GM18873 (cell line): ENCODE measurements around the gene APLP2.
"Not testable (repeated sequence)": the region's sequence is repeated elsewhere in the genome, so short reads cannot be mapped to it uniquely, and the experiment has no call there.

Experiments used
- ATAC-seq: cut with Tn5 transposase; IDR thresholded peaks from one replicate; pipeline ENCODE4 v1.9.1; 2021; ENCODE audit warnings: mild to moderate bottlenecking, moderate library complexity, moderate number of reproducible peaks; ENCODE audit not compliant: unreplicated experiment, low FRiP score

Gene APLP2

DNA sequence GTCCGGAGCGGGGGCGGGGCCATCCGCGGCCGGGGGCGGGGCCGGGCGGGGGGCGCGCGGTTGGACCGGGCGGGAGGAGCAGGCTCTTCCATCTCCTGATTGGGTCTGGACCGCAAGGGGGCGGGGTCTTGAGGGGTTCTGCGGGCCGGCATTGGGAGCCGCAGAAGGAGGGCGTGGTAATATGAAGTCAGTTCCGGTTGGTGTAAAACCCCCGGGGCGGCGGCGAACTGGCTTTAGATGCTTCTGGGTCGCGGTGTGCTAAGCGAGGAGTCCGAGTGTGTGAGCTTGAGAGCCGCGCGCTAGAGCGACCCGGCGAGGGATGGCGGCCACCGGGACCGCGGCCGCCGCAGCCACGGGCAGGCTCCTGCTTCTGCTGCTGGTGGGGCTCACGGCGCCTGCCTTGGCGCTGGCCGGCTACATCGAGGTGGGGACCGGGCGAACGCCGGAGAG is at the start of gene APLP2:
Gene APLP2 (plus strand): TSS at position 236 of the 450 bp plus-strand sequence. CDS start 84 bp downstream, at position 320.
- peak; percentile 98 for ATAC-seq

DNA sequence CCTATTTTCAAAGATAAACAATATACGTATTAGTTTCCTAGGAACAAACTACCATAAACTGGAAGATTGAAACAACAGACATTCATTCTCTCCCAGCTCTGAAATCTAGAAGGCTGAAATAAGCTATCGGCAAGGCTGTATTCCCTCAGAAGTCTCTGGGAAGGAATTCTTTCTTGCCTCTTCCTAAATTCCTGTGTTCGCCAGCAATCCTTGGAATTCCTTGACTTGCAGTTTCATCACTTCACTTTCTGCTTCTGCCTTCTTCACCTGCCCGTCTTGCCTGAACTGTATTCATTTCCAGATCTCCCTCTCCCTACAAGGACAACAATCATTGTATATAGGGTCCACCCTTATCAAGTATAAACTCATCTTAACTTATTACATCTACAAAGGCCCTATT is 49.4 kb upstream of the APLP2 start:
- ATAC-seq, result no peak

DNA sequence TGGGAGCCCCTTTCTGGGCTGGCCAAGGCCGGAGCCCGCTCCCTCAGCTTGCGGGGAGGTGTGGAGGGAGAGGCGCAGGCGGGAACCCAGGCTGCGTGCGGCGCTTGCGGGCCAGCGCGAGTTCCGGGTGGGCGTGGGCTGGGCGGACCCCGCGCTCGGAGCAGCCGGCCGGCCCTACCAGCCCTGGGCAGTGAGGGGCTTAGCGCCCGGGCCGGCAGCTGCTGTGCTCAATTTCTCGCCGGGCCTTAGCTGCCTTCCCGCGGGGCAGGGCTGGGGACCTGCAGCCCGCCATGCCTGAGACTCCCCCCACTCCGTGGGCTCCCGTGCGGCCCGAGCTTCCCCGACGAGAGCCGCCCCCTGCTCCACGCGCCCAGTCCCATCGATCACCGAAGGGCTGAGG is 48.1 kb upstream of the APLP2 start:
- ATAC-seq, result not testable (repeated sequence)

DNA sequence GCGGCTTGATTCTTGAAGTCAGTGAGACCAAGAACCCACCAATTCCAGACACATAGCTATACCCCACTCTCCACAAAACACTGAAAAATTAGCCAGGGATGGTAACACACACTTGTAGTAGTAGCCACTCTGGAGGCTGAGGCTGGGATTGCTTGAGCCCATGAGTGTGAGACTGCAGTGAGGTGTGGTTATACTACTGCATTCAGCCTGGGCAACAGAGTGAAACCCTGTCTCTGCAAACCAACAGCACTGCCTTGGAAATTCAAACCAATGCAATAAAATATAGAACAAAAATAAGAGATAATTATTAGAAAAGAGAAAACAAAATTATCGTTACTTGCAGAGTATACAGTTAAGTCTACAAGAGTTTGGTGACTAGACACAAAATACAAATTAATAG is 46.9 kb upstream of the APLP2 start:
- ATAC-seq, result peak; percentile 17

DNA sequence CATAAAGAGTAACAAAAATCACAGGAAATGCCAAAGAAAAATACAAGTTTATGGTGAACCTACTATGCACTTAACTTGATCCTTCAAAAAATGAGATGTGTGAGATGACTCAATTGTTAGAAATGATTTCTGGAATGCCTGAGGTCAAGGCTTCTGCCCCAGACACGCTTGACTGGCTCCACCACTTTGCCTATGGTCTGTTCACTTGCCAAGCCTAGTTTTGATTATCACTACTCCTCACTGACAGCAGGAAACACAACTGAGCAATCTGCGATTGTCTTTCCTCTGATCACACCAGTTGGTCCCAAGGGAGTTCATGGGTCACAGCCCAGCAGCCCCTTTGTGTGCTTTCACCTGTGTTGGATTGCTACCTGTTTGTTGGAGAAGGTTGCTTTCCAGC is 46.5 kb upstream of the APLP2 start:
- ATAC-seq, result peak; percentile 96

DNA sequence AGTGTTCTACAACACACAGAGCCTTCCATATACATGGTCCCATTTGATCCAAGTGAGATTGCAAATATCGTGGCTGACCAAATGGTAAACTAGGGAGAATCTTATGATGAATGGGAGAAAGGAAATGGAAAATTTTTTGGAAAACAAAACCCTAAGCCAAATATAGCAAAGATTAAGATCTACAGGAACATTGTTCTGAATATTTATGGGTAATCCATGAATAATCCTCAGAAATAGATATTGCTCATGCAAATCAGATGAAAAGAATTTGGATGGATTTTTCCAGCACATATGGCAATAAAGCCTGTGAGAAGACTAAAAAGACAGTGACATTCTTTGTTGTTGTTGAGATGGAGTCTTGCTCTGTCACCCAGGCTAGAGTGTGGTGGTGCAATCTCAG is 45.3 kb upstream of the APLP2 start:
- ATAC-seq, result no peak

DNA sequence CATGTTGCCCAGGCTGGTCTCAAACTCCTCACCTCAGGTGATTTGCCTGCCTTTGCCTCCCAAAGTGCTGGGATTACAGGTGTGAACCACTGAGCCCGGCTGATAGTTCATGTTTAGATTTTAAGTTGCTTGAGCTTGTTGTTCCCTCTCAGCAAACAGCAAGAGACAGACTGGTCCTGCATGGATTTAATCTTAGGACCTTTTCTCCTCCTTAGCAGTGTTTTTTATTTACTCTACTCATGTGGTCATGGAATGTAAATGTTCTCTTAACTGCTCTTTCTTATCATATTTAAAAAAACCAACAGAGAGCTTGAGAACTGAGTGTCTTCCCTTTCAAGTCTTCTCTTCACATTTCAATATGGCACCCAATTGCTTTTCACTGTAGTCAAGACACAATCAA is 44.3 kb upstream of the APLP2 start:
- no peak for ATAC-seq

DNA sequence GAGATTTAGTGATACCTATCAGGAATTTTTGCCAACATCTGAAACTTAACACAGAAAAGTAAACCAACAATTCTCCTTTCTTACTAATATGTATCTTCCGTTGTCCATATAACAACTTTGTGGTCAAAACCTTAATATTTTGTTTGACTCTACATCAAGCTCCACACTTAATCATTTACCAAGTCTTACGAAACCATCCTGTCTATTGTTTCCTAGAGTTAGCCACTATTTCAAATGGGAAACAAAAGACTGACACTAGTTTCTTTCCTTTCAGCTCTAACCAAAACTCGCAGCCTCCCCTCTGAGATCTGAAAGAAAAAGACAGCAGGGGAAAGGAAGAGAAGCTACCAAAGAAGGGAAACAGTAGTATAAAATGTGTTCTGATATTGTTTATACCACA is 40.6 kb upstream of the APLP2 start:
- ATAC-seq, result no peak

DNA sequence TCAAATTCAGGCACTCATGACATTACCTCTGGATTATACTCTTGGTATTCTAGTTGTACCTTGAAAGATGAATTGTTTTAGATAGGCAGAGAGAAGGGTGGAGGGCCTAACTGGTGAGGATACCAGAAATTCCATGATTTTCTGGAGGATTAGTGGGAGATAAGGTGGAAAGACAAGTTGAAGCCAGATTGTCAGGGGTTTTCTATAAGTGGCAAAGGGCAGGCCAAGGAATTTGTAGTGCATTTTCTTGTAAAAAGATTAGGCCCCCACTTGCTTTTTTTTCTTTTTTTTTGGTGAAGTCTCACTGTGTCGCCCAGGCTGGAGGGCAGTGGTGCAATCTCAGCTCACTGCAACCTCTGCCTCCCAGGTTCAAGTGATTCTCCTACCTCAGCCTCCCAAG is 38.6 kb upstream of the APLP2 start:
- no peak for ATAC-seq

DNA sequence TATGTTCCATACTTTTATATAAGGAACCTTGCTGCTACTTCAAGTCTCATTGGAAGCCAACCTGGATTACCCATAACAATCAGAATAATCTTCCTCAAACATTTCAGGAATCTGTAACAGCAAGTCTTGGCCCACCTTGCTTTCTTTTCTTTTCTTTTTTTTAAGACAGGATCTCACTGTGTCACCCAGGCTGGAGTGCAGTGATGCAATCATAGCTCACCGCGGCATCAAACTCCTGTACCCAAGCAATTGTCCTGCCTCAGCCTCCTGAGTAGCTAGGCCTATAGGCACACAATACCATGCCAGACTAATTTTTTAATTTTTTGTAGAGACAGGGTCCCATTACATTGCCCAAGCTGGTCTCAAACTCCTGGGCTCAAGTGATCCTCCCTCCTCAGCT is 37.7 kb upstream of the APLP2 start:
- no peak for ATAC-seq

DNA sequence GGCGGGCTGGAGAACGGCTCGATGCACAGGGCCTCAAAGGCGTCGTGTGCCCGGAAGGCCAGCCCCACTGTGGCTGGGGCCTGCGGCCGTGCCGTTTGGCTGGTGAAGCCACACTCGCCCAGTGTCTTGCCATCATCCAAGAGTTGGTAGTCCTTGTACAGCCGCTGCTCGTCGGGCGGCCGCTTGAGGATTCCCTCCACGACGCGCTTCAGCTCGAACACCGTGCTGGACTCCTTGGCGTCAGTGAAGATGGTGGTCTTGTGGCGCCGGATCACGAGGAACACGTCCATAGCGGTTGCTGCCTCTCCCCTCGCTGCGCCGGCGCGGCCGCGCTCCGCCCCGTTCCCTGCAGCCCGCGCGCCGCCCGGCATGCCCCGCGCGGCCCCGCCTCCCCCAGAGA is 36.8 kb upstream of the APLP2 start:
- ATAC-seq, result no peak

DNA sequence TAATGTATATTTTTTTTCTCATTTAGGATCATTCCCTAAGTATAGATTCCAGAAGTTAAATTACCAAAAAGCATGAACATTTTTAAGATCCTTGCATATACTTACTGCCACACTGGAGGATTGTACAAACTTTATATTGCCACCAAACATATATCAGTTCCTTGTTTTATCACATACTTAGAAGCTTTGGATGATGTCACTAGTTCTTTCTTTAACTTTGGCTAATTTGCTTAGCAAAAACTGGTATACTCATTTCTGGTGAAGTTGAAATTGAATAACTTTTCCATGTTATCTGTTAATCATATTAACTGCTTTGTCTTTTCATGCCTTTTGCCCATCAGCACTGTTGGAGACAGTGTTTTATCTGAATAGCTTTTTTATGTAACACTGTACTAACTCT is 35.5 kb upstream of the APLP2 start:
- no peak for ATAC-seq

DNA sequence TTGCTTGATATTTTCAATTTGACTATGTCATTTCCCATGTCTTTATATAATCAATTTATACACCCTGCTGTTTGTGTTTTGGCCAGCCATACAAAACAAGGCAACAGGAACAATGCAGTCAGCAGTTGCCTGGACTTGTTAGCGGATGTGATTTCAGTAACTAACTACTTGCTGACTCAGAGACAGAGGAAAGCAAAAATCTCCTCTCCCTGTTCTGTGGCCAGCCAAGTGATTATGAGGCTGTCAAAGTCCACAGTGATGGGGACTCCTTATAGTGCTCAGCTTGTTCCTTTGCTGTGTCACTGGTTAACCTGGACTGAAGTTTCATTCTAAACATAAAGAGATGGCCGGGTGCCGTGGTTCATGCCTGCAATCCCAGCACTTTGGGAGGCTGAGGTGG is 32.6 kb upstream of the APLP2 start:
- no peak for ATAC-seq

DNA sequence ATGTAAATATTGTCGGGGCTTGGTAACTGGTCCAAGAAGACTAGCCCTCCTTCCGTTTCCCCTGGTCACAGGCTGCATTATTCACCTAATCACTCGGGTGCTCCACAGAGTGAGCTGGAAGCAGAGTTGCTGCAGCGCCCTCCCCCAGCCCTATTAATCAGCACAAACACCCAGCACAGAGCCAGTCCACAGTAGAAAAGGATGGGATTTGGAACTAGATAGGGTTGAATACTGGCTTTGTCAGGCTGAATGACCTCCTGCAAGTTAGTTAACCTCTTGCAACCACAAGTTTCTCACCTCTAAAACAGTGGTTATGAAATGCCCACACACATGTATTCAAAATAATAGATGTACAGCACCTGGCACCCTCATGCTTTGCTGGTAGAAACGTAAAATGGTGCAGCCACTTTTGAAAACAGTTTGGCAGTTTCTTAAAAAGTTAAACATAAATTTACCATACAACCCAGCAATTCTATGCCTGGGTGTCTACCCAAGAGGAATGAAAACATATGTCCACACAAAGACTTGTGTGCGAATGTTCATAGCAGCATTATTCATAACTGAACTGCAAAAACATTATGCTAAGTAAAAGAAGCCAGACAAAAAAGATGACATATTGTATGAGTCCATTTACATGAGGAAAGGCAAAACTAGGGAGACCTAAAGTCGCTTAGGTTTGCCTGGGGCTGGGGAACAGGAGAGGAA is 31.7 kb upstream of the APLP2 start:
- ATAC-seq, result no peak

DNA sequence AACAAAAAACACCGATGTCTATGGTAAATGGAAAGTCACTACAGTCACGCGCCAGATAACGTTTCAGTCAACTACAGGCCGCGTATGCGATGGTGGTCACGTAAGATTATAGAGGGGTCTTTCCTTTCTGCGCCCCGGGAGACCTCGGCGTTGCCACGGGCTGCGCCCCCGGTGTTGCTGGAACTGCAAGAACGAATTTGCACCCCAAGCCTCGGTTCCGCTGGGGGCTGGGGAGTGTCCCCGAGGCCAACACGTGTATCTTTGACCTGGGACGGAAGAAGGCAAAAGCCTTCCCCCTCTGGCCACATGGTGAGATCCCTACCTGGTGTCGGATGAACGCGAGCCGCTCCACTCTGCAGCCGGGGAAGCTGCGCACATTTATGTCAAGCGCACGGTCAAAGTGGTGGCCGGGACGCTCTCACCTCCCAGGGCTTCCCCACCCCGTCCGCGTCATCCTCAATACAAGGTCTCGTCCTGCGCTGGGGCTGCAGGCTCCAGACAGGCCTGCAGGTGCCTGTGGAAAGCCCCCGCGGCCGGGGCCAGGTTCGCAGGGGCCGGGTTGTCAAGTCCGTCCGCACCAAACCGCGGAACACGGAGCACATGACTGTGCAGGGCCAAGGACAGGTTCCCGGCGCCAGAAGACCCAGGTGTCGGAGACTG is 29.3 kb upstream of the APLP2 start:
- ATAC-seq, result no peak

DNA sequence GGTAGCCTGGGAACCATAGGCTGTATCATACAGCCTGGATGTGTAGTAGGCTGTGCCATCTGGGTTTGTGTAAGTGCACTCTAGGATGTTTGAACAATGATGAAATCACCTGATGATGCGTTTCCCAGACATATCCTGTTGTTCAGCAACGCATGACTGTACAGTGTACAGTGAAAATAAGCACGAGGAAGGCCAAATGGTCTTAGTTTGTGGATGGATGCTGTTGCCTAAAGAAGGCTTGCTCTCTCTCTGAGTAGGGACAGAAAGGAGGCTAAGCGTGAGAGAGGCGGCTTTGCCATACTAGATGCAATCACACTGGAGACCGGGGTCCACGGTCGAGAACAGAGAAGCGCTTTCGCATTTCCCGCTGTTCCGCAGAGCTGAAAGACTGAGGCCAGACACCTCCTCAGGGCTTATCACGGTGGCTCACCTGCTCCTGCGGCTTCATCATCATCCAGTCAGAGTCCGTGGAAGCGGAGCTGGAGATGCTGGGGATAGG is 27.6 kb upstream of the APLP2 start:
- no peak for ATAC-seq

DNA sequence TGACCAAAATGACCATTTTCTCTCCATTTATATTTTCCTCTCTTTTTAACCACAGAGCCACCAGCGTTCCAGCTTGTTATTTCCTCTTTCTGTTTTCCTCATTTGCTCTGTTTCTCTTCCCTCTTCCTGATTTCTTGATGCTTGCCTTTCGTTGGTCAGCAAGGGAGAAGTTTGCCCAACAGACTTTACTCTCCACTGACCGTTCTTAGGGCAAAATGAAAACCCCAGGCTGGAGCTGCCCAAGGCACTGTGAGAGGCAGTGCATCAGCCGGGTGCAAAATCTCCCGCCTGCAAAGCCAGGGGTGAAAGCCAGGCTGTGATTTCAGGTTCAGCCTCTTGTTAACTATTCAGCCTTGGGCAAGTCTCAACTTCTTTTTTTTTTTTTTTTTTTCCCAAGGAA is 26.1 kb upstream of the APLP2 start:
- no peak for ATAC-seq

DNA sequence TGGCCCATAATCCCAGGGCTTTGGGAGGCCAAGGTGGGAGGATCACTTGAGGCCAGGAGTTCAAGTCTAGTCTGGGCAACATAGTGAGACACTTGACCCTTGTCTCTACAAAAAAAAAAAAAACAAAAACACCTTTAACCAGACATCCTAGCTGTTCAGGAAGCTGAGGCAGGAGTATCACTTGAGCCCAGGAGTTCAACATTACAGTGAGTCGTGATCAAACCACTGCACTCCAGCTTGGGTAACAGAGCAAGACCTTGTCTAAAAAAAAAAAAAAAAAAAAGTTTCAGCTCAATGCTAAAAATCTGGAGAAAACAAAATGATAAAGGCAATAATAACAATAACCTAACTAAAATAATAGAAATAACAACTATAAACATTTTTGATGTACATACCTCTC is 22.6 kb upstream of the APLP2 start:
- ATAC-seq, result no peak

DNA sequence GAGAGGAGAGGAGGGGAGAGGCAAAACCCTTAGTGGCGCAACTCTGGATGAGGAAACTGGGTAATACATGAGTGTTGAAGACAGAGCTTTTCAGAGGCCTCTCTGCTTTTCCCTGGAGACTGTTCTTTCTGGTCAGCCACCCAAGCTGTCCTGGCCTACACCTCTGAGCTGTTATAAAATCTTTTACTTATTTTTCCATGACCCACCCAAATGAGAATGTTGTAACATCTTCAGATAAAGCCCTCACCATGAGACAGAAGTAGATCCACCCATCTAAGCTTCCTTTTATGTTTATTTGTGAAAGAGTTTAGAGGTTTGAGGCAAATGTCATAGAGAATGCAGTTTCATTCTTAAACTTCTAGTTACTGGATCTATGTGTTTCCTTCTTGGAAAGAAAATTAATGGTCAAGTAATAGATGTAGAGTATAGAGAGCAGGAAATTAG is 20.3 kb upstream of the APLP2 start:
- no peak for ATAC-seq

DNA sequence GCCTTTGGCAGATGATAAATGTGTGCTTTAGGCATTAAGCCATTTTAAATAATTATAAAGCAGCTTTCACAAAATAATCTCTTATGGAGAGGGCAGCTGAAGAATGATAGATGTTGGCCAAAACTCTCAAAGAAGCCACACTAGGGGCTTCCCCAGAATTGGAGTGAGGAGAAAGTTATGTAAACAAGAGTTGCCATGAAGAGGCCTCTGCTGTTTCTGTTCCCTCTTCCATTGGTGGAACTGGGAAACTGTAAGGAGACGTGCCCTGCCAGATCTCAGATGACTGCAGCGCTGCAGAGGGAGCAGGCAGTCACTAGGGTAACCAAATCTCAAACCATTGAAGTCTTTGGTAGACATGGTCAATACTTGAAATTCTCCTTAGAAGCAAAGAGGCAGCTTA is 19.4 kb upstream of the APLP2 start:
- no peak for ATAC-seq

DNA sequence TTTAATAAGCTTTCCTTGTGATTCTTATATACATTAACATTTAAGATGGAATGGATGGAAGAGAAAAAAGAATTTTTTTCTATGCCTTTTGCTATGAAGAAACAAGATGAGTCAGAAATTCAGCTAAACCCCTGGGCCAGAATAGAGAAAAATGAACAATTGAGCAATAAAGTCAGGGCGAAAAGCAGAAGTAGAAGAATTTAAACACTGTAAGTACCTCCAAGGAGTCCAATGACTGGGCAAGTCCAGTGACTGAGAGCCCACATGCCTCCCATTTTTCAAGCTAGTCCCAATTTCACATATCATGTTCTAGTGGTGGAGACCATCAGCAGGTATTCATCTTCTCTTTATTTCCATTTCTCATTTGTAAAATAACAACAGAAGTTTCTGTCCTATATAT is 18.6 kb upstream of the APLP2 start:
- no peak for ATAC-seq

DNA sequence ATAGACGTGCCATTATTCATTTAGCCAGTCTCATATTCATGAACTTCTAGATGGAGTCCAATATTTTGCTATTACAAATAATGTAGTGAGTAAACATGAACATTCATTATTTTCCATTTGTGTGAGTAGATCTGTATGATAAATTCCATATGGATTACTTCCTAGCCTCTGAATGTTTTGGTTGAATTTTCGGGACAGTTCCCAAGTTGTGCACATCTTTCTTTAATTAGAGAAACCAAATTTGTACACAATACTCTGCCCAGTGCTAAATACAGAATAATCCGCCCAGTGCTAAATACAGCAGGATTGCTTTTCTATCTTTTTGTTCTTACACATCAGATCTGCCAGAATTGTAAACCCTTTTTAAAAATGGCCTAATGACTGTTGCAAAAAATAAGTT is 17.1 kb upstream of the APLP2 start:
- ATAC-seq, result no peak
